Parathyroid adenoma (tissue), 2 donors: ENCODE results near the gene MTUS2.

ENCODE experiments used
- H2AFZ ChIP-seq: fragments of 300-600 bp; sonication (generic); one replicate; pipeline ENCODE4 v1.7.0; 2017; ENCODE audit warnings: antibody characterized with exemption, mild to moderate bottlenecking
- H3K27ac ChIP-seq: fragments of 300-600 bp; sonication (generic); one replicate; pipeline ENCODE4 v1.7.0; 2017
- H3K27me3 ChIP-seq: fragments of 300-600 bp; sonication (generic); one replicate; pipeline ENCODE4 v1.7.0; 2017; ENCODE audit warnings: low read length; ENCODE audit not compliant: control insufficient read depth, insufficient read depth
- H3K36me3 ChIP-seq: fragments of 300-600 bp; sonication (generic); one replicate; pipeline ENCODE4 v1.7.0; 2017; ENCODE audit warnings: low read length; ENCODE audit not compliant: control insufficient read depth, insufficient read depth
- H3K4me1 ChIP-seq: fragments of 300-600 bp; sonication (generic); one replicate; pipeline ENCODE4 v1.7.0; 2017; ENCODE audit warnings: control low read depth
- H3K4me2 ChIP-seq: fragments of 300-600 bp; sonication (generic); one replicate; pipeline ENCODE4 v1.7.0; 2017; ENCODE audit warnings: low read length
- H3K4me3 ChIP-seq: fragments of 300-600 bp; sonication (generic); one replicate; pipeline ENCODE4 v1.7.0; 2017; ENCODE audit warnings: low read depth, low read length
- H3K79me2 ChIP-seq: fragments of 300-600 bp; sonication (generic); one replicate; pipeline ENCODE4 v1.7.0; 2017; ENCODE audit warnings: control low read depth
- H3K9ac ChIP-seq: fragments of 300-600 bp; sonication (generic); one replicate; pipeline ENCODE4 v1.7.0; 2017; ENCODE audit warnings: mild to moderate bottlenecking
- H3K9me3 ChIP-seq: fragments of 300-600 bp; sonication (generic); one replicate; pipeline ENCODE4 v1.7.0; 2017; ENCODE audit warnings: low read length; ENCODE audit not compliant: control insufficient read depth
- TF ChIP-seq, protein P1 (sequence below): fragments of 300-600 bp; sonication (generic); IDR thresholded peaks from one replicate; pipeline ENCODE4 v1.7.0; 2017; ENCODE audit warnings: antibody characterized with exemption, mild to moderate bottlenecking
- donor health status: primary hyperparathyroidism.

The MTUS2 gene

DNA sequence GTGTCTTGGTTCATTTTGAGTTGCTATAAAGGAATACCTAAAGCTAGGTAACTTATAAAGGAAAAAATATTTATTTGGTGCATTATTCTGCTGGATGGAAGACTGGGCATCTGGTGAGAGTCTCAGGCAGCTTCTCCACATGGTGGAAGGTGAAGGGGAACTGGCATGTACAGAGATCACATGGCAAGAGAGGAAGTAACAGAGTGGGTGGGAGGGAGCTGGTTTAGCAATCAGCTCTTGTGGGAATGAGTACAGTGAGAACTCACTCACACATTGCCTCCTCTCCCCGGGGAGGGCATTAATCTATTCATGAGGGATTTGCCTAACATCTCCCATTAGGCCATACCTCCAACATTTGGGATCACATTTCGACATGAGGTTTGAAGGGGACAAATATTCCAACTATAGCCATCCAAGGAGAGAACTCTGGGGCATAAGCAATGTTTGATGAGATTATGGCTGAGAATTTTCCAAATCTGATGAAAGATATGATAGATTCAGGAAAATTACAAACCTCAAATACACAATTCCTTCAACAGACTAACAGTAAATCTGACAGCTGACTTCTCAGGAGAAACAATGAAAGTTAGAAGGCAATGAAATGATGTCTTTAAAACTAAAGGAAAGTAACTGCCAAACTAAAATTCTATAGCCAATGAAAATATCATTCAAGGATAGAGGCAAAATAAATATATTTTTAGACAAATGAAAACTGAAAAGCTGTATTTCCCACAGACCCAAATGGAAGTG lies 52.5 kb downstream of the MTUS2 start:
- Histone ChIP-seq H3K27ac (no peak overlapping the region), H2AFZ (no peak overlapping the region), H3K4me1 (no peaks in the 10 kb centered on the region), H3K4me2 (no peak overlapping the region), H3K4me3 (no peak overlapping the region), H3K36me3 (no peaks in the 10 kb centered on the region), H3K27me3 (no peaks in the 10 kb centered on the region), H3K9me3 (no peaks in the 10 kb centered on the region), H3K79me2 (no peaks in the 10 kb centered on the region), H3K9ac (no peak overlapping the region)
- TF ChIP-seq, protein P1, sequence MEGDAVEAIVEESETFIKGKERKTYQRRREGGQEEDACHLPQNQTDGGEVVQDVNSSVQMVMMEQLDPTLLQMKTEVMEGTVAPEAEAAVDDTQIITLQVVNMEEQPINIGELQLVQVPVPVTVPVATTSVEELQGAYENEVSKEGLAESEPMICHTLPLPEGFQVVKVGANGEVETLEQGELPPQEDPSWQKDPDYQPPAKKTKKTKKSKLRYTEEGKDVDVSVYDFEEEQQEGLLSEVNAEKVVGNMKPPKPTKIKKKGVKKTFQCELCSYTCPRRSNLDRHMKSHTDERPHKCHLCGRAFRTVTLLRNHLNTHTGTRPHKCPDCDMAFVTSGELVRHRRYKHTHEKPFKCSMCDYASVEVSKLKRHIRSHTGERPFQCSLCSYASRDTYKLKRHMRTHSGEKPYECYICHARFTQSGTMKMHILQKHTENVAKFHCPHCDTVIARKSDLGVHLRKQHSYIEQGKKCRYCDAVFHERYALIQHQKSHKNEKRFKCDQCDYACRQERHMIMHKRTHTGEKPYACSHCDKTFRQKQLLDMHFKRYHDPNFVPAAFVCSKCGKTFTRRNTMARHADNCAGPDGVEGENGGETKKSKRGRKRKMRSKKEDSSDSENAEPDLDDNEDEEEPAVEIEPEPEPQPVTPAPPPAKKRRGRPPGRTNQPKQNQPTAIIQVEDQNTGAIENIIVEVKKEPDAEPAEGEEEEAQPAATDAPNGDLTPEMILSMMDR, result no peak

DNA sequence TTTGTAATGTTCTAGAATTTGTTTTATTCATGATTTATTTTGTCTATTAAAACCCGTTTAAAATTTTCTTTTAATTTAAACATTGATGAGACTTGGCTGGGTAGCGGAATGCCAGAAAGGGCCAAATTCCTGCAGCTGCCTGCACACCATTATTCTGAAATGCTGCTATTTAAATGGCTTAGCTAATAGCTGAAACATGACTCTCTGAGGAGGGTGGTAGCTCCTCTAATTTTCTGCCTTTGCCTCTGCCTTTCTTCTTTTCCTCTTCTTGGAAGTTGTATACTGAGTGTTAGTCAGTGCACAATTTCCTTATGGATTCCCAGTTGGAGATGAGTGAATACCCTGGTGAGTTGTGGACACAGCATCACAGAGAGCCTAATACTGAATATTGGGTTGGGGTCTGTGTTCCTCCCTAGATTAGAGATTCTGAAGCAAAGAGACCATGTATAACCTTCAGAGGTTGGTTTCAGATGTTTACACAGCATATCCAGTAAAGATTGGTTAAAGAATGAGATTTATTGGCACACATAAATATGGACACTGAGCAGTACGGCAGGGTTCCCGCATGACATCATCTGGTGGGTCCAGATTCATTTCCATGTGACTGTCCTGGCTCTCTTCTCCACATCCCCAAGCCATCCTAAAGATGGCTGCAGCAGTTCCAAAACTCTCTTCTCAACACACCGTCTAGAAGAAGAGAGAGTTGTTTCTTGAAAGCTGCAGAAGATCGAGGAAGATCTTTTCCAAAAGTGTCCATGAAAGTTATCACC lies 55.9 kb downstream of the MTUS2 start:
- no peak overlapping the region for H3K9ac ChIP-seq
- H3K4me3 ChIP-seq, result no peak overlapping the region
- no peaks in the 10 kb centered on the region for H3K79me2 ChIP-seq
- H3K27ac ChIP-seq, result no peak overlapping the region
- H3K9me3 ChIP-seq, result no peaks in the 10 kb centered on the region
- H2AFZ ChIP-seq, result no peak overlapping the region
- no peaks in the 10 kb centered on the region for H3K4me1 ChIP-seq
- no peak overlapping the region for H3K4me2 ChIP-seq
- no peaks in the 10 kb centered on the region for H3K27me3 ChIP-seq
- TF ChIP-seq, protein P1, result no peak
- H3K36me3 ChIP-seq, result no peaks in the 10 kb centered on the region

DNA sequence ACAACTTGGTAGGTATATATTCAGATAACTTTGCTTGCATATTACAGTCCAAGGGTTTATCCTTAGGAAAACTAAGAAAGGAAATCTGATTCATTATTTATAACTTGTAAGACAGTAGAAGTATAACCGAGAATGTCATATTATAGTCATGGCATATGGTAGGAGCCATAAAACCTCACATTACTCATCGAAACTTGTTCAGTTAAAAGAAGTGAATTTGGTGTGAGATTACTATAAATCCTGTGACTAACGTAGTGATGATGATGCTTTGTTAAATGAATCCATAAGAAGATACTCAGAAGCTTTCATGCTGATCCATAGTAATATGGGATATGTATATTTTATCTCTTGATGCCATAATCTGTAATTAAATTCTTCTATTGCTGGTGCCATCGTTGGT lies 57.3 kb downstream of the MTUS2 start:
- H3K4me1 ChIP-seq, result no peaks in the 10 kb centered on the region
- H3K27me3 ChIP-seq, result no peaks in the 10 kb centered on the region
- no peak overlapping the region for H3K9ac ChIP-seq
- no peak overlapping the region for H3K4me2 ChIP-seq
- no peak overlapping the region for H3K27ac ChIP-seq
- H3K9me3 ChIP-seq, result no peaks in the 10 kb centered on the region
- H3K79me2 ChIP-seq, result no peaks in the 10 kb centered on the region
- H2AFZ ChIP-seq, result no peak overlapping the region
- no peak overlapping the region for H3K4me3 ChIP-seq
- TF ChIP-seq, protein P1, result no peak
- no peaks in the 10 kb centered on the region for H3K36me3 ChIP-seq

DNA sequence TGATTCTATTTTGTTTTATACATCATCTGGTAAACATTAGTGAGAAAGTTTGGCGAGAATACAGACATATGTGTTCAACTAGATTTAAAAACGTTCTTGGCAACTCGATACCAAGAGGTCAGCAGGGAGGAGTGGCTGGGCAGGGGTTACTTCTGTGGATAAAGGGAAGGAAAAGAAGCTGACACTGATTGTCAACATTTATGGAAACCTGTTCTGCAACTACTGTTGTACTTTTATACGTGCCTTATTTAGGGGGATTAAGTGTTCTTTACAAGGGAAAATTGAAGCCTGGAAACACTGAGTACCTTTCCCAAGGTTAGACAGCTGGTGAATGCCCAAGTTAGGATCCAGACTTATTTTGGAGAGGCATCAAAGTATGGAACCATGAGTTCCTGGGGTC lies 65.0 kb downstream of the MTUS2 start:
- Histone ChIP-seq H3K27ac (no peak overlapping the region), H3K79me2 (no peaks in the 10 kb centered on the region), H3K27me3 (no peaks in the 10 kb centered on the region)

More for the DNA sequence above, 65.0 kb downstream of the MTUS2 start:
- Histone ChIP-seq H3K9ac (no peak overlapping the region), H3K4me2 (no peak overlapping the region), H3K36me3 (no peaks in the 10 kb centered on the region), H3K4me3 (no peak overlapping the region), H3K9me3 (no peaks in the 10 kb centered on the region), H3K4me1 (no peaks in the 10 kb centered on the region), H2AFZ (no peak overlapping the region)
- TF ChIP-seq, protein P1, result no peak
